Heart left ventricle (tissue), 13 donors: ENCODE data around the gene UCP1.

Source experiments
- POLR2A ChIP-seq, 2 donors: fragments of 450-650 bp; IDR thresholded peaks; one replicate each; pipeline ENCODE4 v1.6.1; 2017; ENCODE audit warnings: antibody characterized with exemption in 2 of 2, mild to moderate bottlenecking in 2 of 2, moderate library complexity in 2 of 2
- TF ChIP-seq, protein P1 (sequence below), 12 donors: fragments of 200-600 bp; sonication (generic) in 4 of 12; IDR thresholded peaks; one replicate each; pipeline versions ENCODE4 v1.5.0 to v1.8.0; 2018 to 2022; ENCODE audit warnings: antibody characterized with exemption in 12 of 12, mild to moderate bottlenecking in 5 of 12
- donor health status: ischemic (EF 13 %, LVEDD 7.1; RV severe dilation, severe dysfunction).
- donor health status: DM: no; HTN: yes; CAD: no.
- donor health status: DM: no; HTN: no; CAD: no.
- donor health status: ischemic (EF 25% LVEDD 6.9; RV normal size, moderate dysfunction).
- donor health status: ischemic (EF 25% LVEDD 5.7; RV mildly dilated, moderate dysfunction).
- donor health status: ischemic (EF 35%, LVEDD 5.7; RV mildly dilated, moderate dysfunction).
- donor health status: nonischemic (EF 11% LVEDD 7.7; RV severe dilation, severe dysfunction).
- donor health status: DM: yes; HTN: yes; CAD: no.
- donor health status: PGD.
- donor health status: ischemic (EF 29% LVEDD 5.4; RV normal size, mild dysfunction).
- donor health status: nonischemic (EF 23%, LVEDD 6.1; RV moderate dilation, normal function).

DNA sequence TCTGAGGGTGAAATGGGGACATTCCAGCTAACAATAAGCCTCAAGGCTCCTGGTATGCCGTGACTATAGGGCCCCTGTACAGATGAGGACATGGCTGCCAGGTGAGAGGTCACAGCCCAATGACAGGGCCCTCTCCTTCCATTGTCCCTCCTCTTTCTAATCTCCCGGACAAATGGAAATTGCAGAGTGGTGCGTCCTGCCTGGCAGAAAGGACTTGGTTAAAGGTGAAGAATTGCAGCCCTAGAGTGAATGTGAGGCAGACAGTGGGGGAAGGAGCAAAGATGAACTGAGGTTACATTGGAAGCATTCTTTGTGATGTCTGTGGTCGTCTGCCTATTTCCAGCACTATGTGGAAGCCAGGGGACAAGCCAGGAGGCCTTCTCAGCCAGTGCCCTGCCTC is 6.7 kb upstream of the UCP1 start:
- TF ChIP-seq POLR2A (IDR thresholded peaks at IDR 0.05), result no peak
- TF ChIP-seq, protein P1, sequence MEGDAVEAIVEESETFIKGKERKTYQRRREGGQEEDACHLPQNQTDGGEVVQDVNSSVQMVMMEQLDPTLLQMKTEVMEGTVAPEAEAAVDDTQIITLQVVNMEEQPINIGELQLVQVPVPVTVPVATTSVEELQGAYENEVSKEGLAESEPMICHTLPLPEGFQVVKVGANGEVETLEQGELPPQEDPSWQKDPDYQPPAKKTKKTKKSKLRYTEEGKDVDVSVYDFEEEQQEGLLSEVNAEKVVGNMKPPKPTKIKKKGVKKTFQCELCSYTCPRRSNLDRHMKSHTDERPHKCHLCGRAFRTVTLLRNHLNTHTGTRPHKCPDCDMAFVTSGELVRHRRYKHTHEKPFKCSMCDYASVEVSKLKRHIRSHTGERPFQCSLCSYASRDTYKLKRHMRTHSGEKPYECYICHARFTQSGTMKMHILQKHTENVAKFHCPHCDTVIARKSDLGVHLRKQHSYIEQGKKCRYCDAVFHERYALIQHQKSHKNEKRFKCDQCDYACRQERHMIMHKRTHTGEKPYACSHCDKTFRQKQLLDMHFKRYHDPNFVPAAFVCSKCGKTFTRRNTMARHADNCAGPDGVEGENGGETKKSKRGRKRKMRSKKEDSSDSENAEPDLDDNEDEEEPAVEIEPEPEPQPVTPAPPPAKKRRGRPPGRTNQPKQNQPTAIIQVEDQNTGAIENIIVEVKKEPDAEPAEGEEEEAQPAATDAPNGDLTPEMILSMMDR (IDR thresholded peaks at IDR 0.05), result no peak
